C4-2B (cell line): Measurements from ENCODE around the gene CARS1.

ENCODE experiments used
- CTCF ChIP-seq: fragments of 450-650 bp; conservative IDR thresholded peaks from 2 replicates; pipeline ENCODE4 v1.5.1; 2017; ENCODE audit warnings: mild to moderate bottlenecking
- ZFX ChIP-seq: fragments of 450-650 bp; IDR thresholded peaks from 2 replicates; pipeline ENCODE4 v1.6.1; 2017

GRCh38 chr11:3052567-3052966 is 4.7 kb downstream of the CARS1 start:
- TF ChIP-seq CTCF, result no peak
- no peak for TF ChIP-seq ZFX
